NCI-H2227 (cell line): ENCODE measurements around the gene BUD23.
"Not testable (repeated sequence)": the region's sequence is repeated elsewhere in the genome, so short reads cannot be mapped to it uniquely, and the experiment has no call there.

ENCODE experiments used
- DNase-seq: peaks from one replicate; lab custom pipeline; 2025; ENCODE audit not compliant: unreplicated experiment; lab: John Stamatoyannopoulos, UW

BUD23 gene

GRCh38 chr7:73718905-73719805 is 35.8 kb downstream of the BUD23 start, which contains the start of gene STX1A:
Gene STX1A, minus strand, starts transcription at chr7:73719669. Its CDS starts 38 bp downstream, at chr7:73719631.
- peak; percentile 83 for DNase-seq

GRCh38 chr7:73719806-73720169 is 36.4 kb downstream of the BUD23 start:
- no peak for DNase-seq

- DNase-seq, result not testable (repeated sequence)
Measured at GRCh38 chr7:73720443-73720842, 37.0 kb downstream of the BUD23 start.

- no peak for DNase-seq
Measured at GRCh38 chr7:73721377-73721817, 38.0 kb downstream of the BUD23 start.

GRCh38 chr7:73722182-73722581 is 38.8 kb downstream of the BUD23 start:
- DNase-seq, result not testable (repeated sequence)

GRCh38 chr7:73722785-73723184 is 39.4 kb downstream of the BUD23 start:
- DNase-seq, result no peak

GRCh38 chr7:73723813-73724212 is 40.4 kb downstream of the BUD23 start:
- DNase-seq, result no peak

GRCh38 chr7:73726083-73726466 is 42.7 kb downstream of the BUD23 start:
- DNase-seq, result no peak

- no peak for DNase-seq
Measured at GRCh38 chr7:73727952-73728351, 44.6 kb downstream of the BUD23 start.

- DNase-seq, result no peak
Measured at GRCh38 chr7:73728551-73728950, 45.2 kb downstream of the BUD23 start.

GRCh38 chr7:73730485-73730884 is 47.1 kb downstream of the BUD23 start:
- DNase-seq, result no peak

- no peak for DNase-seq
Measured at GRCh38 chr7:73732397-73732796, 49.0 kb downstream of the BUD23 start.

GRCh38 chr7:73734619-73735527 is 51.5 kb downstream of the BUD23 start:
- peak; percentile 87 for DNase-seq

- DNase-seq, result no peak
Measured at GRCh38 chr7:73735528-73735905, 52.1 kb downstream of the BUD23 start.

GRCh38 chr7:73736885-73737284 is 53.5 kb downstream of the BUD23 start:
- no peak for DNase-seq

- DNase-seq, result no peak
Measured at GRCh38 chr7:73737491-73738219, 54.3 kb downstream of the BUD23 start.

GRCh38 chr7:73738220-73738611 is 54.8 kb downstream of the BUD23 start:
- DNase-seq, result peak; percentile 78

GRCh38 chr7:73738612-73739386 is 55.4 kb downstream of the BUD23 start, which contains the start of gene ABHD11:
Gene ABHD11, minus strand, starts transcription at chr7:73738802. Its CDS starts 32 bp downstream, at chr7:73738770.
- peak; percentile 98 for DNase-seq

GRCh38 chr7:73739387-73739767 is 56.0 kb downstream of the BUD23 start:
- no peak for DNase-seq

- DNase-seq, result no peak
Measured at GRCh38 chr7:73740212-73740611, 56.8 kb downstream of the BUD23 start.
